K562 (cell line): ENCODE measurements around the gene HTR3B. TPM values are rescaled to one million over a fixed set of nuclear protein-coding genes. Genes with fewer than 3 reads are reported as not detected.

Experiments
- BRD4 ChIP-seq: fragments of 200-600 bp; sonication (generic); IDR thresholded peaks from 2 replicates; pipeline ENCODE4 v1.6.1; 2017; ENCODE audit warnings: inconsistent platforms
- CEBPG ChIP-seq, 3 experiments: fragments of 200-800 bp in 1 of 3; sonication (Bioruptor generic) in 1 of 3; sonication (generic) in 1 of 3; formaldehyde crosslinking in 1 of 3; IDR thresholded peaks in 2 of 3; conservative IDR thresholded peaks in 1 of 3; 2 replicates each; pipeline versions ENCODE4 v1.6.1 to v1.8.0; 2016 to 2022; ENCODE audit warnings: missing compliant biosample characterization in 2 of 3, missing genetic modification characterization in 2 of 3, mild to moderate bottlenecking in 1 of 3, missing genetic modification reagents in 1 of 3
- CREB3 ChIP-seq: fragments of 450-650 bp; conservative IDR thresholded peaks from 2 replicates; pipeline ENCODE4 v1.6.1; 2016; ENCODE audit warnings: missing genetic modification characterization, low read depth, mild to moderate bottlenecking, missing compliant biosample characterization, moderate library complexity
- CTCFL ChIP-seq: IDR thresholded peaks from 2 replicates; pipeline ENCODE4 v1.6.1; 2011; ENCODE audit warnings: borderline replicate concordance, low read depth, mild to moderate bottlenecking, moderate library complexity, low read length; ENCODE audit not compliant: insufficient read depth, poor library complexity, severe bottlenecking
- ETV1 ChIP-seq: fragments of 450-650 bp; conservative IDR thresholded peaks from 2 replicates; pipeline ENCODE4 v1.6.1; 2016; ENCODE audit warnings: missing genetic modification characterization, control low read depth, low read depth, missing compliant biosample characterization
- GMEB1 ChIP-seq: fragments of 250-450 bp; sonication (Bioruptor Pico); IDR thresholded peaks from 2 replicates; pipeline ENCODE4 v1.4.0; 2020; ENCODE audit warnings: mild to moderate bottlenecking
- KAT7 ChIP-seq: sonication (generic); formaldehyde crosslinking; IDR thresholded peaks from 2 replicates; pipeline ENCODE4 v1.8.0; 2022; ENCODE audit warnings: missing genetic modification reagents, mild to moderate bottlenecking, borderline replicate concordance
- MLLT1 ChIP-seq, 2 experiments: fragments of 450-650 bp; IDR thresholded peaks; 2 replicates each; pipeline ENCODE4 v1.6.1; 2016
- MTA2 ChIP-seq: fragments of 450-650 bp; IDR thresholded peaks from 2 replicates; pipeline ENCODE4 v1.6.1; 2016; ENCODE audit warnings: low read depth
- PHF8 ChIP-seq: fragments of 200-600 bp; sonication (generic); IDR thresholded peaks from 2 replicates; pipeline ENCODE4 v1.6.1; 2012; ENCODE audit warnings: mixed run types, mild to moderate bottlenecking, inconsistent platforms, low read length, moderate library complexity, borderline replicate concordance
- PML ChIP-seq: IDR thresholded peaks from 2 replicates; pipeline ENCODE4 v1.6.1; 2012; ENCODE audit warnings: low read length, inconsistent platforms
- RAD51 ChIP-seq: fragments of 450-650 bp; IDR thresholded peaks from 2 replicates; pipeline ENCODE4 v1.7.1; 2016; ENCODE audit warnings: low read depth, mild to moderate bottlenecking, borderline replicate concordance
- SMARCB1 ChIP-seq: IDR thresholded peaks from 2 replicates; pipeline ENCODE4 v1.6.1; 2011; ENCODE audit warnings: improper control_type of control experiment, low read depth; ENCODE audit not compliant: insufficient read length
- SMARCC2 ChIP-seq: fragments of 450-650 bp; IDR thresholded peaks from 2 replicates; pipeline ENCODE4 v1.6.1; 2017; ENCODE audit warnings: antibody characterized with exemption, moderate library complexity, mild to moderate bottlenecking, low read depth
- U2AF1 ChIP-seq: fragments of 200-400 bp; formaldehyde crosslinking; optimal IDR thresholded peaks from 2 replicates; pipeline ENCODE3; 2017; ENCODE audit warnings: mild to moderate bottlenecking, low read depth, low read length, moderate library complexity
- ZBTB2 ChIP-seq: fragments of 450-650 bp; IDR thresholded peaks from 2 replicates; pipeline ENCODE4 v1.6.1; 2016; ENCODE audit warnings: antibody characterized with exemption
- polyA plus RNA-seq, 8 experiments: library from polyadenylated mRNA; depleted of rRNA in 4 of 8; stranded (reverse) in 5 of 8; unstranded in 3 of 8; fragments of >200 nt; fragmentation: Nextera tagmentation in 2 of 8; fragmentation: Illumina TruSeq in 1 of 8; extraction: Ambion mirVana in 2 of 8; extraction: Trizol in 1 of 8; gene quantifications; 2 replicates each; pipeline versions ENCODE4 v1.2.1 to v1.2.3, GENCODE V29; 2011 to 2014; ENCODE audit warnings: inconsistent platforms in 1 of 8, missing spikeins in 1 of 8
- total RNA-seq, 7 experiments: library from RNA; depleted of rRNA in 6 of 7; stranded (reverse); fragments of >200 nt in 6 of 7; fragmentation: Illumina TruSeq in 2 of 7; extraction: Trizol in 2 of 7; gene quantifications; 2 replicates each; pipeline versions ENCODE4 v1.2.1 to v1.2.3, GENCODE V29; 2011 to 2021; ENCODE audit warnings: low replicate concordance in 1 of 7

Gene HTR3B
- total and polyA plus RNA-seq, 9 of the 15 experiments (the other 6 are each of a cell fraction or from before 2014, with no cell fraction given): not detected

GRCh38 chr11:113875234-113876073, 29.1 kb upstream of the HTR3B start, which contains the start of gene USP28 (continued):
- TF ChIP-seq CEBPG (CRISPR knock-in tag; IDR thresholded peaks at IDR 0.05): peak; percentile 12; the same call in 1 of the 2 replicates
- TF ChIP-seq CEBPG (tag; conservative IDR thresholded peaks at IDR 0.05 in 1 of 2, IDR thresholded peaks at IDR 0.05 in 1 of 2): no peak
- no peak for TF ChIP-seq MTA2
- TF ChIP-seq SMARCC2: no peak
- no peak for TF ChIP-seq U2AF1
- TF ChIP-seq CREB3 (tag): 0 out of 2 replicates have a peak, but pooled peaks have one; percentile 48
- peak; percentile 88 for TF ChIP-seq PML
- TF ChIP-seq ZBTB2: peak; percentile 79
- TF ChIP-seq GMEB1 (CRISPR knock-in tag): peak; percentile 96
- 0 out of 2 replicates have a peak, but pooled peaks have one; percentile 16 for TF ChIP-seq KAT7 (CRISPR knock-in tag)
- peak in 1 of 2 experiments; percentile 20; a peak in 2 of 4 replicates for TF ChIP-seq MLLT1 (IDR thresholded peaks at IDR 0.05)
- peak; percentile 21 for TF ChIP-seq CTCFL
- peak; percentile 99 for TF ChIP-seq RAD51
- TF ChIP-seq SMARCB1: no peak
- TF ChIP-seq BRD4: no peak
- peak; percentile 96 for TF ChIP-seq PHF8
- 0 out of 2 replicates have a peak, but pooled peaks have one; percentile 30 for TF ChIP-seq ETV1 (tag)
